Measurements from ENCODE around the gene SMARCAL1. TPM values are rescaled to one million over a fixed set of nuclear protein-coding genes. Genes with fewer than 3 reads are reported as not detected.

Gene SMARCAL1
- polyA plus RNA-seq, 1 of the 3 experiments (the other 2 are of a cell fraction): 27.0 TPM

DNA sequence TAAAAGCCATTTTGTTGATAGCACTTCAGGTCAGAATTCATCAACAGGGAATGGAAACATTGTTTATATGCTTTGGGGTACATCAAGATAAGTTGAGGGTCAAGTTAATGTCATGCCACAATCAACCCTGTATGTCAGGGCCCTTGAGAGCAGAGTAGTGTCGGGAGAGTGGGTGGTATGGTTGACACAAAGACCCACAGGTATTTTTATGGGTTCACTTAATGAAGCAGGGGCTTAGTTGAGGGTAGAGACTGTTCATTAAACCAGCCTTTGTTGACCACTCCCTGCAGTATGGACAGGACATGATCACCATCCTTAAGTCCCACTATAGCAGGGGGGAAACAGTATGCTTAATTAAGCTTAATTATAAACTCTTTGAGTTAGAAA is 92.1 kb downstream of the SMARCAL1 start:
- no peak overlapping the region for H2AFZ ChIP-seq (ENCODE audit: low read depth)
- ChIA-PET CTCF (interaction anchor here (1.0 to 2.9 kb wide), 4 partner anchors 12 to 1209 kb away, joined by 3 to 12 read pairs (median 6); no protein-coding TSS in a partner anchor), POLR2A (interaction anchor here (0.9 to 1.7 kb wide), 2 partner anchors 26 to 190 kb away, joined by 3 to 4 read pairs; no protein-coding TSS in a partner anchor)
- no peaks in the 10 kb centered on the region for H3K9me3 ChIP-seq
- peaks cover 43% of the 10 kb centered on the region for H4K20me1 ChIP-seq (ENCODE audit: insufficient read depth)
- H3K27me3 ChIP-seq (ENCODE audit: insufficient read depth): no peaks in the 10 kb centered on the region
- H3K4me2 ChIP-seq: no peak overlapping the region
- peaks cover 45% of the 10 kb centered on the region for H3K79me2 ChIP-seq (ENCODE audit: insufficient read depth)
- 93% methylated on average over 1 of the region's 1 CpG for WGBS (ENCODE audit: low lambda C conversion rate)
- H3K4me1 ChIP-seq (ENCODE audit: control insufficient read depth in 1 of 2, insufficient read depth in 2 of 2, low read depth in 1 of 2, low read length in 1 of 2): peaks cover 19 to 21% of the 10 kb centered on the region in 2 experiments
- H3F3A ChIP-seq (replicated peaks; ENCODE audit: insufficient read depth): peaks cover 84% of the 10 kb centered on the region
- H3K27ac ChIP-seq (ENCODE audit: low read depth in 2 of 2, low read length in 1 of 2): no peak overlapping the region
- TF ChIP-seq TEAD4 (IDR thresholded peaks at IDR 0.05; ENCODE audit: borderline replicate concordance, insufficient read depth) (no peak), RXRA (IDR thresholded peaks at IDR 0.05; ENCODE audit: borderline replicate concordance, low read depth) (no peak), EZH2phosphoT487 (IDR thresholded peaks at IDR 0.05; ENCODE audit: borderline replicate concordance, low read depth) (no peak), ELF1 (IDR thresholded peaks at IDR 0.05) (no peak), CHD2 (IDR thresholded peaks at IDR 0.05; ENCODE audit: low read length, partially characterized antibody) (no peak), TAF1 (IDR thresholded peaks at IDR 0.05; ENCODE audit: borderline replicate concordance, low read depth, low read length) (no peak), JUND (IDR thresholded peaks at IDR 0.05) (no peak), FOXJ3 (CRISPR knock-in tag; IDR thresholded peaks at IDR 0.05) (no peak)
- TF ChIP-seq, protein P1, sequence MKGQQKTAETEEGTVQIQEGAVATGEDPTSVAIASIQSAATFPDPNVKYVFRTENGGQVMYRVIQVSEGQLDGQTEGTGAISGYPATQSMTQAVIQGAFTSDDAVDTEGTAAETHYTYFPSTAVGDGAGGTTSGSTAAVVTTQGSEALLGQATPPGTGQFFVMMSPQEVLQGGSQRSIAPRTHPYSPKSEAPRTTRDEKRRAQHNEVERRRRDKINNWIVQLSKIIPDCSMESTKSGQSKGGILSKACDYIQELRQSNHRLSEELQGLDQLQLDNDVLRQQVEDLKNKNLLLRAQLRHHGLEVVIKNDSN (IDR thresholded peaks at IDR 0.05; ENCODE audit: borderline replicate concordance, low read depth): no peak
- TF ChIP-seq, protein P2, sequence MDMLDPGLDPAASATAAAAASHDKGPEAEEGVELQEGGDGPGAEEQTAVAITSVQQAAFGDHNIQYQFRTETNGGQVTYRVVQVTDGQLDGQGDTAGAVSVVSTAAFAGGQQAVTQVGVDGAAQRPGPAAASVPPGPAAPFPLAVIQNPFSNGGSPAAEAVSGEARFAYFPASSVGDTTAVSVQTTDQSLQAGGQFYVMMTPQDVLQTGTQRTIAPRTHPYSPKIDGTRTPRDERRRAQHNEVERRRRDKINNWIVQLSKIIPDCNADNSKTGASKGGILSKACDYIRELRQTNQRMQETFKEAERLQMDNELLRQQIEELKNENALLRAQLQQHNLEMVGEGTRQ (IDR thresholded peaks at IDR 0.05; ENCODE audit: borderline replicate concordance, low read depth, low read length): no peak
- TF ChIP-seq, protein P3, sequence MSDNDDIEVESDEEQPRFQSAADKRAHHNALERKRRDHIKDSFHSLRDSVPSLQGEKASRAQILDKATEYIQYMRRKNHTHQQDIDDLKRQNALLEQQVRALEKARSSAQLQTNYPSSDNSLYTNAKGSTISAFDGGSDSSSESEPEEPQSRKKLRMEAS (IDR thresholded peaks at IDR 0.05; ENCODE audit: low read depth): no peak
- H3K9ac ChIP-seq: no peak overlapping the region
- DNase-seq: no peak
- H3K9me2 ChIP-seq: no peaks in the 10 kb centered on the region
- no peak overlapping the region for H3K4me3 ChIP-seq (ENCODE audit: low read depth in 2 of 2, low read length in 1 of 2)
- peaks cover 54 to 67% of the 10 kb centered on the region in 2 experiments for H3K36me3 ChIP-seq (replicated peaks in 1 of 2; ENCODE audit: control insufficient read depth in 1 of 2, insufficient read depth in 2 of 2, low read length in 1 of 2)

DNA sequence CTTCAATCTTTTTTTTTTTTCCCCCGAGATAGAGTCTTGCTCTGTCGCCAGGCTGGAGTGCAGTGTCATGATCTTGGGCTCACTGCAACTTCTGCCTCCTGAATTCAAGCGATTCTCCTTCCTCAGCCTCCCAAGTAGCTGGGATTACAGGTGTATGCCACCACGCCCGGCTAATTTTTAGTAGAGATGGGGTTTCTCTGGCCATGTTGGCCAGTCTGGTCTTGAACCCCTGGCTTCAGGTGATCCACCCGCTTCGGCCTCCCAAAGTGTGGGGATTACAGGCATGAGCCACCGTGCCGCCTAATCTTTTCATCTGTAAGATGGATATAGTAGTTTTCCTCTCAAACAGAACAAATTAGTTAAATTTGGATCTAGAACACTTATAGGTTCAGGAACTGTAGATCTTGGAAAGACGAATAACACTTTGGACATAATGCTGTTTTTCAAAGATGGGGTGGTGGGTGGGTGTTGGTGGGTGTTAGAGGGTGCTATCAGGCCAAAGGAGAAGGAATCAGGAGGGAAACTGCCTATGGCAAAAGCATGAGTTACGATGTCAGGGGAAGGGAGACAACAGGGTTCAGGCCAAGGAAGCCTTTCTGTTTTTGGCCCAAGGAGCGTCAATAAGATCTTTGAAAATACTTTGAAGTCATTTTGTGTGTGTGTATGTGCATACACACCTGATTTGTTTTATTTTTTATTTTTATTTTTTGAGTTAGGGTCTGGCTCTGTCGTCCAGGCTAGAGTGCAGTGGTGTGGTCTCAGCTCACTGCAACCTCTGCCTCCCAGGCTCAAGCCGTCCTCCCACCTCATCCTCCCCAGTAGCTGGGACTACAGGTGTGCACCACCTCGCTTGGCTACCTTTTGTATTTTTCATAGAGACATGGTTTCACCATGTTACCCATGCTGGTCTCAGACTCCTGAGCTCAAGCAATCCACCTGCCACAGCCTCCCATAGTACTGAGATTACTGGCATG is 93.1 kb downstream of the SMARCAL1 start:
- WGBS (ENCODE audit: low lambda C conversion rate): 94% methylated on average over 15 of the region's 15 CpGs
- Histone ChIP-seq H3K79me2 (ENCODE audit: insufficient read depth) (peaks cover 34% of the 10 kb centered on the region), H3F3A (replicated peaks; ENCODE audit: insufficient read depth) (peaks cover 86% of the 10 kb centered on the region), H3K27ac (ENCODE audit: low read depth in 2 of 2, low read length in 1 of 2) (no peak overlapping the region; a peak in 1 of 4 replicates), H3K4me2 (no peak overlapping the region), H3K9me2 (no peaks in the 10 kb centered on the region), H3K27me3 (ENCODE audit: insufficient read depth) (no peaks in the 10 kb centered on the region), H4K20me1 (ENCODE audit: insufficient read depth) (peaks cover 32% of the 10 kb centered on the region), H3K4me1 (ENCODE audit: control insufficient read depth in 1 of 2, insufficient read depth in 2 of 2, low read depth in 1 of 2, low read length in 1 of 2) (peaks cover 11 to 22% of the 10 kb centered on the region in 2 experiments), H3K9ac (no peak overlapping the region), H3K4me3 (ENCODE audit: low read depth in 2 of 2, low read length in 1 of 2) (no peak overlapping the region), H3K9me3 (no peaks in the 10 kb centered on the region), H3K36me3 (replicated peaks in 1 of 2; ENCODE audit: control insufficient read depth in 1 of 2, insufficient read depth in 2 of 2, low read length in 1 of 2) (peaks cover 44 to 62% of the 10 kb centered on the region in 2 experiments), H2AFZ (ENCODE audit: low read depth) (no peak overlapping the region)
- ChIA-PET CTCF (interaction anchor here (1.0 to 4.8 kb wide), 5 partner anchors 12 to 1208 kb away, joined by 3 to 28 read pairs (median 3); no protein-coding TSS in a partner anchor), POLR2A (interaction anchor here (1.1 to 1.7 kb wide), 3 partner anchors 27 to 157 kb away, joined by 3 to 4 read pairs (median 4); no protein-coding TSS in a partner anchor)
- no peak for DNase-seq
- TF ChIP-seq POLR2AphosphoS5 (IDR thresholded peaks at IDR 0.05; ENCODE audit: low read depth, low read length) (peak; percentile 72), ELF1 (IDR thresholded peaks at IDR 0.05) (no peak), MEF2A (IDR thresholded peaks at IDR 0.05; ENCODE audit: borderline replicate concordance, low read depth) (no peak), CHD2 (IDR thresholded peaks at IDR 0.05; ENCODE audit: low read length, partially characterized antibody) (no peak)

All from SK-N-SH (cell line).